Adrenal gland (tissue), 12 donors: ENCODE data around the gene DLGAP1. TPM values are rescaled to one million over a fixed set of nuclear protein-coding genes. Genes with fewer than 3 reads are reported as not detected.

Experiments
- DNase-seq, 7 donors: peaks; one replicate each; pipeline ENCODE4 v3.0.0-alpha.2; 2019 to 2020
- H3K27ac ChIP-seq, 5 donors: fragments of 200-600 bp; sonication (generic) in 4 of 5; 1 replicate in 3 of 5; 2 replicates in 2 of 5; pipeline versions ENCODE4 v1.5.1 to v1.8.0; 2016 to 2020; ENCODE audit warnings: mild to moderate bottlenecking in 1 of 5
- H3K27me3 ChIP-seq: fragments of 200-600 bp; 2 replicates; pipeline ENCODE4 v1.8.0; 2021
- H3K36me3 ChIP-seq, 2 donors: fragments of 200-600 bp; replicated peaks in 1 of 2; 1 replicate in 1 of 2; 2 replicates in 1 of 2; pipeline versions ENCODE4 v1.5.1 to v1.8.0; 2018 to 2022
- H3K4me1 ChIP-seq, 2 donors: fragments of 200-600 bp; replicated peaks in 1 of 2; 1 replicate in 1 of 2; 2 replicates in 1 of 2; pipeline versions ENCODE4 v1.5.1 to v1.8.0; 2018 to 2021
- H3K4me3 ChIP-seq, 4 donors: fragments of 200-600 bp; sonication (generic) in 3 of 4; one replicate each; pipeline ENCODE4 v1.5.1; 2016 to 2018
- H3K9me3 ChIP-seq, 3 donors: fragments of 200-600 bp; sonication (generic) in 1 of 3; replicated peaks in 1 of 3; 1 replicate in 2 of 3; 2 replicates in 1 of 3; pipeline versions ENCODE4 v1.5.1 to v1.8.0; 2016 to 2021
- CTCF ChIP-seq, 6 experiments: fragments of 450-650 bp in 4 of 6; fragments of 200-600 bp in 2 of 6; sonication (generic) in 1 of 6; IDR thresholded peaks; 1 replicate in 5 of 6; 2 replicates in 1 of 6; pipeline versions ENCODE4 v1.5.1 to v1.8.0; 2016 to 2021; ENCODE audit warnings: antibody characterized with exemption in 6 of 6, mild to moderate bottlenecking in 2 of 6, moderate library complexity in 1 of 6
- POLR2A ChIP-seq, 2 donors: fragments of 450-650 bp; IDR thresholded peaks; one replicate each; pipeline ENCODE4 v1.6.1; 2017; ENCODE audit warnings: antibody characterized with exemption in 2 of 2, mild to moderate bottlenecking in 2 of 2, moderate library complexity in 1 of 2
- WGBS, 4 donors: extraction: QIAGEN DNeasy Blood & Tissue Kit in 2 of 4; methylation state at CpG; one replicate each; pipeline versions ENCODE4 v1.1.5 to v1.1.7; 2013 to 2017; 5-methylcytosine and 5-hydroxymethylcytosine counted together
- intact Hi-C, 2 donors: fragments of 100-400 bp; cut with DNase I; formaldehyde crosslinking; loops; one replicate each; pipeline versions ENCODE4 v1.14.1 to v1.15.0; 2022 to 2023
- polyA plus RNA-seq, 3 donors: library from polyadenylated mRNA; stranded (reverse); fragments of 200-250 nt in 2 of 3; fragments of 350-450 nt in 1 of 3; fragmentation: Illumina TruSeq in 1 of 3; extraction: RNeasy Lipid Tissue Mini Kit (QIAGEN cat#74804) in 1 of 3; gene quantifications; one replicate each; pipeline ENCODE4 v1.2.3, GENCODE V29; 2013 to 2014
- total RNA-seq, 9 donors: library from RNA; depleted of rRNA in 4 of 9; stranded (reverse); fragments of >200 nt in 4 of 9; fragments of 120-200 nt in 1 of 9; fragmentation: NEBNext Ultra II Directional in 1 of 9; extraction: Animal tissue kit (Norgen Biotek cat#: 25700) in 1 of 9; gene quantifications; one replicate each; pipeline versions ENCODE4 v1.1.0 to v1.2.4, GENCODE V29; 2013 to 2023
- donor health status: healthy with polysubstance abuse.
- donor health status: Bipolar disorder and iron deficiency.
- donor health status: DM: yes; HTN: yes; CAD: no.
- donor health status: DM: no; HTN: no; CAD: no.
- donor health status: DM: no; HTN: no; CAD: no.
- donor health status: DM: yes; HTN: yes; CAD: no.

The DLGAP1 gene
- total and polyA plus RNA-seq, 12 donors: 1.7 to 30.9 (median 12.9) TPM

GRCh38 chr18:4238966-4239365 lies 216.1 kb downstream of the DLGAP1 start:
- intact Hi-C loops: no loop called here
- H3K27ac ChIP-seq: no peak overlapping the region
- H3K9me3 ChIP-seq: no peaks in the 10 kb centered on the region
- H3K4me1 ChIP-seq: no peaks in the 10 kb centered on the region
- no peaks in the 10 kb centered on the region for H3K36me3 ChIP-seq
- 42 to 73% (median 49%) methylated on average over 1 of the region's 1 CpG for WGBS, 4 donors
- no peak for DNase-seq
- H3K4me3 ChIP-seq: no peak overlapping the region
- TF ChIP-seq CTCF (IDR thresholded peaks at IDR 0.05) (no peak), POLR2A (IDR thresholded peaks at IDR 0.05) (no peak)
- no peaks in the 10 kb centered on the region for H3K27me3 ChIP-seq

- TF ChIP-seq CTCF (IDR thresholded peaks at IDR 0.05) (no peak), POLR2A (IDR thresholded peaks at IDR 0.05) (no peak)
- Histone ChIP-seq H3K27ac (no peak overlapping the region), H3K9me3 (no peaks in the 10 kb centered on the region), H3K4me1 (no peaks in the 10 kb centered on the region), H3K27me3 (no peaks in the 10 kb centered on the region), H3K36me3 (no peaks in the 10 kb centered on the region), H3K4me3 (no peak overlapping the region)
- no peak for DNase-seq
- intact Hi-C loops: no loop called here
- 65 to 80% (median 69%) methylated on average over 2 of the region's 2 CpGs for WGBS, 4 donors
Measured at GRCh38 chr18:4237664-4238041, 217.5 kb downstream of the DLGAP1 start.

GRCh38 chr18:4236940-4237663 lies 218.0 kb downstream of the DLGAP1 start:
- Histone ChIP-seq H3K9me3 (no peaks in the 10 kb centered on the region), H3K36me3 (no peaks in the 10 kb centered on the region), H3K27me3 (no peaks in the 10 kb centered on the region), H3K4me3 (no peak overlapping the region), H3K27ac (no peak overlapping the region), H3K4me1 (no peaks in the 10 kb centered on the region)
- 50 to 60% (median 56%) methylated on average over 11 of the region's 11 CpGs for WGBS, 4 donors
- intact Hi-C loops: no loop called here
- TF ChIP-seq CTCF (IDR thresholded peaks at IDR 0.05): no peak
- DNase-seq: no peak

GRCh38 chr18:4233468-4233867 lies 221.6 kb downstream of the DLGAP1 start:
- 27 to 48% (median 30%) methylated on average over 3 of the region's 3 CpGs for WGBS, 4 donors
- no peak overlapping the region for H3K27ac ChIP-seq
- no peaks in the 10 kb centered on the region for H3K36me3 ChIP-seq
- intact Hi-C loops: no loop called here
- no peaks in the 10 kb centered on the region for H3K9me3 ChIP-seq
- H3K4me1 ChIP-seq: no peaks in the 10 kb centered on the region
- TF ChIP-seq POLR2A (IDR thresholded peaks at IDR 0.05) (no peak), CTCF (IDR thresholded peaks at IDR 0.05) (no peak)
- no peaks in the 10 kb centered on the region for H3K27me3 ChIP-seq
- DNase-seq: no peak
- no peak overlapping the region for H3K4me3 ChIP-seq
